ENCODE measurements around the gene LRRC4B.

LRRC4B gene

GRCh38 chr19:50522881-50523280 is 45.4 kb downstream of the LRRC4B start:
- DNase-seq (ENCODE audit: low spot score) = no peak

- DNase-seq (ENCODE audit: low spot score) = no peak
These were observed 47.3 kb downstream of the LRRC4B start for GRCh38 chr19:50520822-50521465.

GRCh38 chr19:50519006-50519575 is 49.1 kb downstream of the LRRC4B start:
- DNase-seq (ENCODE audit: low spot score) = no peak

- no peak for DNase-seq (ENCODE audit: low spot score)
These were observed 49.9 kb downstream of the LRRC4B start for GRCh38 chr19:50518091-50519005.

- DNase-seq (ENCODE audit: low spot score) = no peak
These were observed 50.5 kb downstream of the LRRC4B start for GRCh38 chr19:50517704-50518075.

GRCh38 chr19:50516964-50517703 is 51.1 kb downstream of the LRRC4B start:
- DNase-seq (ENCODE audit: low spot score) = no peak

- no peak for DNase-seq (ENCODE audit: low spot score)
These were observed 51.8 kb downstream of the LRRC4B start for GRCh38 chr19:50516456-50516855.

GRCh38 chr19:50515168-50515561 is 53.1 kb downstream of the LRRC4B start:
- no peak for DNase-seq (ENCODE audit: low spot score)

- no peak for DNase-seq (ENCODE audit: low spot score)
These were observed 53.7 kb downstream of the LRRC4B start for GRCh38 chr19:50514346-50515167.

- no peak for DNase-seq (ENCODE audit: low spot score)
These were observed 54.4 kb downstream of the LRRC4B start, which contains the start of gene ASPDH for GRCh38 chr19:50513746-50514345. TSS of gene ASPDH (minus strand) at chr19:50513913. CDS start at chr19:50513823, 90 bp downstream.

GRCh38 chr19:50512999-50513745 is 55.1 kb downstream of the LRRC4B start:
- no peak for DNase-seq (ENCODE audit: low spot score)

GRCh38 chr19:50512112-50512998 is 55.9 kb downstream of the LRRC4B start:
- no peak for DNase-seq (ENCODE audit: low spot score)

- DNase-seq (ENCODE audit: low spot score) = peak; percentile 96
These were observed 57.0 kb downstream of the LRRC4B start, which contains the start of gene JOSD2 for GRCh38 chr19:50511069-50511822. TSS of gene JOSD2 (minus strand) at chr19:50511191. CDS start at chr19:50510431, 760 bp downstream.

GRCh38 chr19:50510700-50511068 is 57.6 kb downstream of the LRRC4B start:
- DNase-seq (ENCODE audit: low spot score) = no peak

GRCh38 chr19:50510121-50510670 is 58.0 kb downstream of the LRRC4B start:
- no peak for DNase-seq (ENCODE audit: low spot score)

GRCh38 chr19:50509366-50509765 is 58.9 kb downstream of the LRRC4B start:
- DNase-seq (ENCODE audit: low spot score) = no peak

- no peak for DNase-seq (ENCODE audit: low spot score)
These were observed 59.4 kb downstream of the LRRC4B start for GRCh38 chr19:50508843-50509190.

- no peak for DNase-seq (ENCODE audit: low spot score)
These were observed 60.9 kb downstream of the LRRC4B start for GRCh38 chr19:50507376-50507775.
